GM12892 (cell line): ENCODE results near the gene AGA.

Source experiments
- POLR2A ChIP-seq: IDR thresholded peaks from 2 replicates; pipeline ENCODE4 v1.6.1; 2011; ENCODE audit warnings: low read depth, low read length, control low read depth
- POLR2AphosphoS5 ChIP-seq: IDR thresholded peaks from 2 replicates; pipeline ENCODE4 v1.6.1; 2011; ENCODE audit warnings: low read depth, low read length, control low read depth
- TAF1 ChIP-seq: IDR thresholded peaks from 2 replicates; pipeline ENCODE4 v1.6.1; 2011; ENCODE audit warnings: low read depth, mild to moderate bottlenecking, control low read depth, low read length, borderline replicate concordance

DNA sequence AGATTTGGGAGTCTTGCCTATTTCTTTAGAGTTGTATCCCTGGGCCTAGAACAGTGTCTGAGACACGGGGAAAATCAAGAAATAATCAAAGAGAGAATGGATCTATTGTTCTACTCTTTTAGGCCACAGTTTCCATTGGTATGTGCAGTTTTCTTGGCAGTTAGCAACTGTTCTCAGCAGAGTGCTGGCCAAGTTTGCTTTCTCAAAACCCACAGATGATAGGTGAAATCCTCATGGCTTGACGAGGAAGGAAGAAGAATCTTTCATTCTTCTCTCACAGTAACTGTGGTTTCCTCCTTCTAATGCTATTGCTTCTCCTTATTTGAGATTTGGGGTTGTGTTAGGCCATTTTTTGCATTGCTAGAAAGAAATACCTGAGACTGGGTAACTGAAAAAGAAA lies 42.2 kb downstream of the AGA start:
- TF ChIP-seq POLR2A: no peak
- TF ChIP-seq POLR2AphosphoS5: no peak
- TF ChIP-seq TAF1: no peak
